Aorta (tissue), 5 donors: Measurements from ENCODE around the gene CTSF. TPM values are rescaled to one million over a fixed set of nuclear protein-coding genes. Genes with fewer than 3 reads are reported as not detected.

ENCODE experiments used
- ATAC-seq: fragments of 200-7000 bp; cut with Tn5 transposase; one replicate; pipeline ENCODE4 v1.9.1; 2022; ENCODE audit warnings: moderate library complexity; ENCODE audit not compliant: low FRiP score
- DNase-seq, 2 donors: peaks; one replicate each; pipeline ENCODE4 v3.0.0-alpha.2; 2020
- H3K27ac ChIP-seq, 2 donors: one replicate each; pipeline ENCODE4 v1.5.1; 2013; ENCODE audit warnings: low read length in 2 of 2, mild to moderate bottlenecking in 2 of 2, moderate library complexity in 2 of 2, control low read depth in 1 of 2, inconsistent platforms in 1 of 2, low read depth in 1 of 2
- H3K27me3 ChIP-seq, 2 donors: one replicate each; pipeline ENCODE4 v1.6.1; 2013; ENCODE audit warnings: control low read depth in 1 of 2, low read length in 1 of 2, mild to moderate bottlenecking in 1 of 2, moderate library complexity in 1 of 2; ENCODE audit not compliant: insufficient read depth in 2 of 2, control insufficient read depth in 1 of 2
- H3K36me3 ChIP-seq, 2 donors: one replicate each; pipeline ENCODE4 v1.6.1; 2013; ENCODE audit warnings: control low read depth in 1 of 2, low read length in 1 of 2, mild to moderate bottlenecking in 1 of 2; ENCODE audit not compliant: insufficient read depth in 2 of 2, control insufficient read depth in 1 of 2
- H3K4me1 ChIP-seq, 2 donors: one replicate each; pipeline ENCODE4 v1.6.1; 2013; ENCODE audit warnings: low read length in 2 of 2, control low read depth in 1 of 2, mild to moderate bottlenecking in 1 of 2, moderate library complexity in 1 of 2; ENCODE audit not compliant: insufficient read depth in 2 of 2, control insufficient read depth in 1 of 2
- H3K4me3 ChIP-seq, 2 donors: one replicate each; pipeline ENCODE4 v1.5.1; 2013; ENCODE audit warnings: low read length in 2 of 2, control low read depth in 1 of 2, mild to moderate bottlenecking in 1 of 2
- H3K9me3 ChIP-seq: one replicate; pipeline ENCODE4 v1.6.1; 2013; ENCODE audit warnings: mild to moderate bottlenecking, low read length; ENCODE audit not compliant: control insufficient read depth
- WGBS, 2 donors: extraction: QIAGEN DNeasy Blood & Tissue Kit; methylation state at CpG; one replicate each; pipeline ENCODE4 v1.1.7; 2013; 5-methylcytosine and 5-hydroxymethylcytosine counted together
- intact Hi-C, 2 donors: fragments of 100-400 bp; cut with DNase I; formaldehyde crosslinking; loops; one replicate each; pipeline versions ENCODE4 v1.14.2 to v1.15.0; 2022
- long read RNA-seq, 2 donors: library from polyadenylated mRNA; unstranded; transcript quantifications; one replicate each; pipeline ENCODE4 v2.0.0, GENCODE V29; 2020 to 2021
- polyA plus RNA-seq, 2 donors: library from polyadenylated mRNA; stranded (reverse); fragments of 200-250 nt; gene quantifications; one replicate each; pipeline ENCODE4 v1.2.3, GENCODE V29; 2013
- total RNA-seq, 2 donors: library from RNA; stranded (reverse); fragmentation: NEBNext Ultra II Directional; extraction: Animal tissue kit (Norgen Biotek cat#: 25700); gene quantifications; one replicate each; pipeline ENCODE4 v1.2.1, GENCODE V29; 2021
- donor health status: healthy with polysubstance abuse.
- donor health status: Bipolar disorder and iron deficiency.
- donor health status: DM: no; HTN: no; CAD: no.
- donor health status: DM: no; HTN: no; CAD: no.
- donor health status: DM: yes; HTN: yes; CAD: no.

Gene CTSF
- total RNA-seq: 100 to 1,000 TPM in 1 of 2 donors, 10 to 100 TPM in 1; 38.3 to 110 TPM
- 10 to 100 TPM; 52.1 to 98.5 TPM for polyA plus RNA-seq
- long read RNA-seq, donor 1, transcript CTSF-201 (13 exons, 2,035 nt): major isoform, 271 of 324 reads
- long read RNA-seq, donor 1, partial matches to known transcripts: 32 of 324 reads
- long read RNA-seq, donor 1, other reads (novel, unspliced or antisense): 21 of 324 reads
- long read RNA-seq, donor 2, transcript CTSF-201 (13 exons, 2,035 nt): major isoform, 152 of 200 reads
- long read RNA-seq, donor 2, partial matches to known transcripts: 28 of 200 reads
- long read RNA-seq, donor 2, other reads (novel, unspliced or antisense): 18 of 200 reads

GRCh38 chr11:66568124-66568916 lies at the start of gene CTSF:
CTSF (minus strand) TSS chr11:66568606; CDS start chr11:66568486, 120 bp downstream.
- Histone ChIP-seq H3K27ac (no peak within 1 kb of the TSS), H3K27me3 (no peaks in the 10 kb centered on the region), H3K9me3 (no peaks in the 10 kb centered on the region), H3K4me1 (no peaks in the 10 kb centered on the region), H3K4me3 (peak within 1 kb of the TSS; percentile 45 to 69), H3K36me3 (no peaks in the 10 kb centered on the region)
- peak; percentile 93 to 96 for DNase-seq
- intact Hi-C loops: loop anchor here in 1 of 2 donors (10.0 kb wide), 1 partner anchor 266 kb away; no protein-coding TSS in a partner anchor
- ATAC-seq: peak; percentile 93
- WGBS, 2 donors: 4 to 5% methylated on average over 72 to 77 of the region's 77 CpGs

- Histone ChIP-seq H3K36me3 (no peaks in the 10 kb centered on the region), H3K9me3 (no peaks in the 10 kb centered on the region), H3K27me3 (no peaks in the 10 kb centered on the region), H3K27ac (peak overlapping the region; percentile 32 to 66), H3K4me3 (peak overlapping the region; percentile 78 to 93), H3K4me1 (no peaks in the 10 kb centered on the region)
- intact Hi-C loops: no loop called here
- peak; percentile 76 for ATAC-seq
- DNase-seq: peak; percentile 92 to 93
- 0 to 1% methylated on average over 24 to 38 of the region's 38 CpGs for WGBS, 2 donors
These were observed 48.9 kb upstream of the CTSF start for GRCh38 chr11:66617155-66617834.

- WGBS, 2 donors: 0 to 1% methylated on average over 86 to 90 of the region's 90 CpGs
- H3K36me3 ChIP-seq: no peaks in the 10 kb centered on the region
- peak; percentile 97 for ATAC-seq
- DNase-seq: peak; percentile 99 to 100
- H3K9me3 ChIP-seq: no peaks in the 10 kb centered on the region
- H3K4me3 ChIP-seq: peak within 1 kb of the TSS; percentile 78 to 93
- H3K4me1 ChIP-seq: no peaks in the 10 kb centered on the region
- intact Hi-C loops: no loop called here
- peak within 1 kb of the TSS; percentile 32 to 84 for H3K27ac ChIP-seq
- H3K27me3 ChIP-seq: no peaks in the 10 kb centered on the region
These were observed 48.2 kb upstream of the CTSF start, which contains the start of gene RBM14 for GRCh38 chr11:66616379-66617154. RBM14 (plus strand) TSS chr11:66616630; CDS start chr11:66616721, 91 bp downstream.

- ATAC-seq (no peak), DNase-seq (no peak)
- H3K4me3 ChIP-seq: no peak overlapping the region
- 88 to 89% methylated on average over 13 of the region's 13 CpGs for WGBS, 2 donors
- H3K4me1 ChIP-seq: no peaks in the 10 kb centered on the region
- intact Hi-C loops: no loop called here
- H3K9me3 ChIP-seq: no peaks in the 10 kb centered on the region
- H3K36me3 ChIP-seq: no peaks in the 10 kb centered on the region
- H3K27me3 ChIP-seq: no peaks in the 10 kb centered on the region
- H3K27ac ChIP-seq: no peak overlapping the region
These were observed 45.7 kb upstream of the CTSF start for GRCh38 chr11:66614073-66614472.

GRCh38 chr11:66612458-66612857 lies 44.1 kb upstream of the CTSF start:
- H3K27ac ChIP-seq: no peak overlapping the region
- H3K4me3 ChIP-seq: no peak overlapping the region
- no peak for DNase-seq
- H3K9me3 ChIP-seq: no peaks in the 10 kb centered on the region
- no peaks in the 10 kb centered on the region for H3K36me3 ChIP-seq
- ATAC-seq: no peak
- intact Hi-C loops: no loop called here
- no peaks in the 10 kb centered on the region for H3K4me1 ChIP-seq
- 94 to 96% methylated on average over 1 of the region's 1 CpG for WGBS, 2 donors
- H3K27me3 ChIP-seq: no peaks in the 10 kb centered on the region

- no peak for DNase-seq
- Histone ChIP-seq H3K36me3 (no peaks in the 10 kb centered on the region), H3K4me3 (no peak overlapping the region), H3K27me3 (no peaks in the 10 kb centered on the region), H3K4me1 (no peaks in the 10 kb centered on the region), H3K27ac (no peak overlapping the region), H3K9me3 (no peaks in the 10 kb centered on the region)
- intact Hi-C loops: no loop called here
- no peak for ATAC-seq
- 68 to 69% methylated on average over 4 of the region's 4 CpGs for WGBS, 2 donors
These were observed 41.6 kb upstream of the CTSF start for GRCh38 chr11:66609721-66610617.

- H3K27ac ChIP-seq: peak overlapping the region; percentile 33 to 85
- no peaks in the 10 kb centered on the region for H3K36me3 ChIP-seq
- no peak overlapping the region for H3K4me3 ChIP-seq
- ATAC-seq: peak; percentile 81
- peaks cover 0 to 3% of the 10 kb centered on the region in 2 donors for H3K4me1 ChIP-seq
- DNase-seq: peak; percentile 86 to 88
- H3K27me3 ChIP-seq: no peaks in the 10 kb centered on the region
- 5 to 7% methylated on average over 8 of the region's 8 CpGs for WGBS, 2 donors
- intact Hi-C loops: no loop called here
- no peaks in the 10 kb centered on the region for H3K9me3 ChIP-seq
These were observed 38.9 kb upstream of the CTSF start for GRCh38 chr11:66607126-66607834.
